Neural progenitor cell (in vitro differentiated cells): Measurements from ENCODE around the gene GATA6. TPM values are rescaled to one million over a fixed set of nuclear protein-coding genes. Genes with fewer than 3 reads are reported as not detected.

ENCODE experiments used
- DNase-seq: peaks from one replicate; pipeline ENCODE4 v3.0.0-alpha.2; 2016; ENCODE audit warnings: low spot score
- H2AFZ ChIP-seq: fragments of 200-600 bp; sonication (generic); replicated peaks from 2 replicates; pipeline ENCODE4 v1.6.1; 2016; ENCODE audit warnings: antibody characterized with exemption
- H3F3A ChIP-seq: fragments of 200-600 bp; sonication (generic); 2 replicates; pipeline ENCODE4 v1.6.1; 2016; ENCODE audit warnings: antibody characterized with exemption, low read depth
- H3K27ac ChIP-seq: fragments of 200-600 bp; sonication (generic); 2 replicates; pipeline ENCODE4 v1.5.1; 2016; ENCODE audit warnings: mild to moderate bottlenecking
- H3K27me3 ChIP-seq: fragments of 200-600 bp; sonication (generic); 2 replicates; pipeline ENCODE4 v1.6.1; 2016; ENCODE audit warnings: mild to moderate bottlenecking, moderate library complexity
- H3K36me3 ChIP-seq: fragments of 200-600 bp; sonication (generic); 2 replicates; pipeline ENCODE4 v1.5.1; 2016
- H3K4me1 ChIP-seq: fragments of 200-600 bp; sonication (generic); 2 replicates; pipeline ENCODE4 v1.6.1; 2016; ENCODE audit warnings: mixed run types
- H3K4me2 ChIP-seq: fragments of 200-600 bp; sonication (generic); 2 replicates; pipeline ENCODE4 v1.6.1; 2016
- H3K4me3 ChIP-seq: fragments of 200-600 bp; sonication (generic); 2 replicates; pipeline ENCODE4 v1.5.1; 2016
- H3K79me2 ChIP-seq: fragments of 200-600 bp; sonication (generic); 2 replicates; pipeline ENCODE4 v1.6.1; 2016; ENCODE audit warnings: low read depth
- H3K9ac ChIP-seq: fragments of 200-600 bp; sonication (generic); 2 replicates; pipeline ENCODE4 v1.6.1; 2016
- H3K9me3 ChIP-seq: fragments of 200-600 bp; sonication (generic); 2 replicates; pipeline ENCODE4 v1.5.1; 2016; ENCODE audit warnings: low read depth
- H4K20me1 ChIP-seq: fragments of 200-600 bp; sonication (generic); 2 replicates; pipeline ENCODE4 v1.6.1; 2016; ENCODE audit warnings: low read depth
- H3K27ac Mint-ChIP-seq: 3 replicates; pipeline ENCODE4 v1.8.0; 2021; ENCODE audit warnings: mixed read lengths
- H3K27me3 Mint-ChIP-seq: 2 replicates; pipeline ENCODE4 v1.8.0; 2022; ENCODE audit warnings: low read depth, mild to moderate bottlenecking, inconsistent platforms, moderate library complexity, mixed read lengths; ENCODE audit not compliant: insufficient read depth
- H3K36me3 Mint-ChIP-seq: 3 replicates; pipeline ENCODE4 v1.8.0; 2021; ENCODE audit warnings: mixed read lengths
- H3K4me1 Mint-ChIP-seq: 3 replicates; pipeline ENCODE4 v1.8.0; 2021; ENCODE audit warnings: mixed read lengths
- H3K4me3 Mint-ChIP-seq: 3 replicates; pipeline ENCODE4 v1.8.0; 2021; ENCODE audit warnings: mild to moderate bottlenecking, moderate library complexity, mixed read lengths
- H3K9me3 Mint-ChIP-seq: 3 replicates; pipeline ENCODE4 v1.8.0; 2020; ENCODE audit warnings: mixed read lengths
- CTCF ChIP-seq: fragments of 200-600 bp; sonication (generic); IDR thresholded peaks from 2 replicates; pipeline ENCODE4 v1.5.1; 2017; ENCODE audit warnings: antibody characterized with exemption, mild to moderate bottlenecking
- EZH2 ChIP-seq: fragments of 200-600 bp; sonication (generic); IDR thresholded peaks from 2 replicates; pipeline ENCODE4 v1.6.1; 2017; ENCODE audit warnings: antibody characterized with exemption, mild to moderate bottlenecking, moderate library complexity
- EZH2phosphoT487 ChIP-seq: fragments of 200-600 bp; sonication (generic); IDR thresholded peaks from 2 replicates; pipeline ENCODE4 v1.6.1; 2017; ENCODE audit warnings: antibody characterized with exemption
- total RNA-seq: library from RNA; depleted of rRNA; stranded (reverse); fragments of >200 nt; gene quantifications from 2 replicates; pipeline ENCODE4 v1.2.3, GENCODE V29; 2015; ENCODE audit warnings: low replicate concordance

Gene GATA6
- total RNA-seq, 1 donor from 2014 or later: 0.26 TPM

- Mint-ChIP-seq H3K4me3 (peak overlapping the region; percentile 75), H3K27me3 (peaks cover 75% of the 10 kb centered on the region), H3K4me1 (peaks cover 33% of the 10 kb centered on the region), H3K9me3 (no peaks in the 10 kb centered on the region), H3K27ac (no peak overlapping the region), H3K36me3 (no peaks in the 10 kb centered on the region)
- peak overlapping the region; percentile 7 for H2AFZ ChIP-seq
- peak; percentile 77 for DNase-seq
- H3K9ac ChIP-seq: no peak overlapping the region
- peak overlapping the region; percentile 43 for H3K4me3 ChIP-seq
- H3K4me1 ChIP-seq: peaks cover 18% of the 10 kb centered on the region
- peaks cover 52% of the 10 kb centered on the region for H4K20me1 ChIP-seq
- H3K27me3 ChIP-seq: peaks cover 100% of the 10 kb centered on the region
- H3K4me2 ChIP-seq: peak overlapping the region; percentile 73
- H3K79me2 ChIP-seq: no peaks in the 10 kb centered on the region
- no peaks in the 10 kb centered on the region for H3K36me3 ChIP-seq
- H3K27ac ChIP-seq: no peak overlapping the region
- peaks cover 30% of the 10 kb centered on the region for H3F3A ChIP-seq
- TF ChIP-seq CTCF: no peak
- peak; percentile 47 for TF ChIP-seq EZH2
- peak; percentile 72 for TF ChIP-seq EZH2phosphoT487
- no peaks in the 10 kb centered on the region for H3K9me3 ChIP-seq
Measured at GRCh38 chr18:22165603-22166068, 3.8 kb upstream of the GATA6 start.

GRCh38 chr18:22166069-22166950 lies 3.1 kb upstream of the GATA6 start:
- peak; percentile 57 for DNase-seq
- peak; percentile 64 for TF ChIP-seq EZH2phosphoT487
- TF ChIP-seq EZH2: peak; percentile 32
- TF ChIP-seq CTCF: no peak
- no peak overlapping the region for H3K27ac Mint-ChIP-seq
- H3K4me3 Mint-ChIP-seq: peak overlapping the region; percentile 75
- peak overlapping the region; percentile 7 for H2AFZ ChIP-seq
- peaks cover 72% of the 10 kb centered on the region for H3K27me3 Mint-ChIP-seq
- peaks cover 33% of the 10 kb centered on the region for H3K4me1 Mint-ChIP-seq
- no peak overlapping the region for H3K27ac ChIP-seq
- H3K79me2 ChIP-seq: no peaks in the 10 kb centered on the region
- H3K4me2 ChIP-seq: peak overlapping the region; percentile 73
- H3K36me3 ChIP-seq: no peaks in the 10 kb centered on the region
- peaks cover 100% of the 10 kb centered on the region for H3K27me3 ChIP-seq
- H4K20me1 ChIP-seq: peaks cover 59% of the 10 kb centered on the region
- H3K9ac ChIP-seq: no peak overlapping the region
- H3K9me3 Mint-ChIP-seq: no peaks in the 10 kb centered on the region
- H3F3A ChIP-seq: peaks cover 30% of the 10 kb centered on the region
- H3K9me3 ChIP-seq: no peaks in the 10 kb centered on the region
- H3K4me3 ChIP-seq: peak overlapping the region; percentile 43
- H3K4me1 ChIP-seq: peaks cover 20% of the 10 kb centered on the region
- no peaks in the 10 kb centered on the region for H3K36me3 Mint-ChIP-seq

DNA sequence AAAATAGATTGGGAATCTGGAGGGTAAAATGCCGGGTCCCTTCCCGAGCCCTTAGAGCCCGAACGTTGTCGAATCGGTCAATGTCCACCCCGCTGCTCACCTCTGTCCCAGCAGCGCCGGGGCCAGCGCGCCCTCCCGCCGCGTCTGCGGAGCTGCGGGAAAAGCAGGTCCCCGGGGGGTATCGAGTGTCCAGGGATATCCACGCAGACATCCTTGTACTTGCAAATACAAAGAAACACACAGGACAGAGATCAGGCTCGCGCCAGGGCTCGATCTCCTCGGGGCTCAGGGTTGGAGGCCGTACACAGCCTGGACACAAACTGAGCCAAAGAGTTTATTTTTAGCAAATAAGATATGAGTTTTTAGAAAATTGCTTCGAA lies 2.3 kb upstream of the GATA6 start:
- Mint-ChIP-seq H3K36me3 (no peaks in the 10 kb centered on the region), H3K9me3 (no peaks in the 10 kb centered on the region), H3K27me3 (peaks cover 72% of the 10 kb centered on the region), H3K4me3 (peak overlapping the region; percentile 30), H3K4me1 (peaks cover 33% of the 10 kb centered on the region), H3K27ac (no peak overlapping the region)
- Histone ChIP-seq H4K20me1 (peaks cover 62% of the 10 kb centered on the region), H3K27ac (no peak overlapping the region), H3K9me3 (no peaks in the 10 kb centered on the region), H3K27me3 (peaks cover 100% of the 10 kb centered on the region), H3K9ac (no peak overlapping the region), H3K36me3 (no peaks in the 10 kb centered on the region), H3K4me1 (peaks cover 20% of the 10 kb centered on the region), H3K4me3 (no peak overlapping the region), H2AFZ (no peak overlapping the region), H3K4me2 (peak overlapping the region; percentile 94), H3K79me2 (no peaks in the 10 kb centered on the region), H3F3A (peaks cover 30% of the 10 kb centered on the region)
- TF ChIP-seq CTCF: no peak
- TF ChIP-seq EZH2: peak; percentile 90
- peak; percentile 42 for TF ChIP-seq EZH2phosphoT487
- DNase-seq: peak; percentile 58
